Fibroblast of lung (primary cell): ENCODE results near the gene RAB11FIP3.

Experiments used
- EZH2 ChIP-seq: IDR thresholded peaks from 2 replicates; pipeline ENCODE4 v1.5.1; 2012; ENCODE audit warnings: low read length, control low read depth, mild to moderate bottlenecking; ENCODE audit errors: missing control alignments
- TF ChIP-seq, protein P1 (sequence below), 2 donors: IDR thresholded peaks in 1 of 2; conservative IDR thresholded peaks in 1 of 2; 1 replicate in 1 of 2; 2 replicates in 1 of 2; pipeline ENCODE4 v1.5.1; 2011 to 2012; ENCODE audit warnings: low read length in 2 of 2, control low read depth in 1 of 2, inconsistent platforms in 1 of 2, low read depth in 1 of 2, mild to moderate bottlenecking in 1 of 2

DNA sequence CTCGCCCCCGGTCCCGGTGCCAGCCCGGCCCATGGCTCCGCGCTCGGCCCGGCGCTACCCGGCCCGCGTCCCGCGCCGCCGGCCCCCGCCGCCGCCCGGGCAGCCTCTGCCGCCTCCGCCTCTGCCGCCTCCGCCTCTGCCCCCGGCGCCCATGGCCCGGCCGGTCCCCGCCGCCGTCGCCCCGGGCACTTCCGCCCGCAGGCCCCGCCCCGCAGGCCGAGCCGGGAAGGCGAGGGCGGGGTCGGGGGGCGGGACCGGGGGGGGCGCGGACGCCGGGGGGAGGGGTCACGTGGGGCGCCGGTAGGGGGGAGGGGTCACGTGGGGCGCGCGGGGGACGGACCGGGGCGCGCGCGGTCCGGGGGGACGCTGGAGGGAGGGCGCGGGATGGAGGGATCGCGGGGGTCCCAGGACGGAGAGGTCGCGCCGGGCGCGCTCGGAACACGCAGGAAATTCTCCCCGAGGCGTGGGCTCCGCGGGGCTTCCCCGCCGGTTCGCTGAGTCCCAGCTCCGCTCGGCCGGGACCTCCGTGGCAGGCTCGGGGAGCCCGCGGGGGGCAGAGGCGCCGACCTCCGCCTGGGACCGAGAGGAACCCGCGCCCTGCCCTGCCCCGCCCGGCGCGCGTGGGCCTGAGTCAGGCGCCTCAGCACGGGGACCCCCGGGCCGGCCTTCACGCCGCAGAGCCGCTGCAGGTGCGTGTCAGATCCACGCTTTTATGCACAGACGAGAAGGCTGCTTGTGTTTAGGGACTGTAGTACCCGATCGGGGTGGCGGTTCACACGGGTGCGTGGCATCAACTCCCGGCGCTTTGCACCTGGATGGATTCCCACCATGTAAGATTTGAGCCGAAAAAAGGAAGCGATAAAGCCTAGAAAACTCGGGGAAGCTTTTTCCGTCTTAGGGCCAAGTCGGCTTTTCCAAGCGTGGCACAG, 43.4 kb upstream of the RAB11FIP3 start, which contains the start of gene PGAP6:
- TF ChIP-seq, protein P1, sequence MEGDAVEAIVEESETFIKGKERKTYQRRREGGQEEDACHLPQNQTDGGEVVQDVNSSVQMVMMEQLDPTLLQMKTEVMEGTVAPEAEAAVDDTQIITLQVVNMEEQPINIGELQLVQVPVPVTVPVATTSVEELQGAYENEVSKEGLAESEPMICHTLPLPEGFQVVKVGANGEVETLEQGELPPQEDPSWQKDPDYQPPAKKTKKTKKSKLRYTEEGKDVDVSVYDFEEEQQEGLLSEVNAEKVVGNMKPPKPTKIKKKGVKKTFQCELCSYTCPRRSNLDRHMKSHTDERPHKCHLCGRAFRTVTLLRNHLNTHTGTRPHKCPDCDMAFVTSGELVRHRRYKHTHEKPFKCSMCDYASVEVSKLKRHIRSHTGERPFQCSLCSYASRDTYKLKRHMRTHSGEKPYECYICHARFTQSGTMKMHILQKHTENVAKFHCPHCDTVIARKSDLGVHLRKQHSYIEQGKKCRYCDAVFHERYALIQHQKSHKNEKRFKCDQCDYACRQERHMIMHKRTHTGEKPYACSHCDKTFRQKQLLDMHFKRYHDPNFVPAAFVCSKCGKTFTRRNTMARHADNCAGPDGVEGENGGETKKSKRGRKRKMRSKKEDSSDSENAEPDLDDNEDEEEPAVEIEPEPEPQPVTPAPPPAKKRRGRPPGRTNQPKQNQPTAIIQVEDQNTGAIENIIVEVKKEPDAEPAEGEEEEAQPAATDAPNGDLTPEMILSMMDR (conservative IDR thresholded peaks at IDR 0.05 in 1 of 2, IDR thresholded peaks at IDR 0.05 in 1 of 2; ENCODE audit: low read depth in 1 of 2, low read length in 2 of 2) = no peak
- no peak for TF ChIP-seq EZH2
